ENCODE results near the gene CCDC188.

The CCDC188 gene

GRCh38 chr22:20142711-20143621, 7.9 kb downstream of the CCDC188 start:
- no peak overlapping the region for H3K27ac ChIP-seq (ENCODE audit: low read depth, low read length, poor library complexity, severe bottlenecking)
- no peaks in the 10 kb centered on the region for H3K9me3 ChIP-seq (ENCODE audit: low read length)
- H3K9ac ChIP-seq (ENCODE audit: low read length): no peak overlapping the region
- H3K4me2 ChIP-seq (ENCODE audit: low read length): no peak overlapping the region
- no peak overlapping the region for H2AFZ ChIP-seq (ENCODE audit: low read length)
- H3K36me3 ChIP-seq (ENCODE audit: insufficient read depth, low read length): no peaks in the 10 kb centered on the region
- H3K9me2 ChIP-seq (ENCODE audit: low read depth, low read length): no peaks in the 10 kb centered on the region
- no peaks in the 10 kb centered on the region for H3K79me2 ChIP-seq (ENCODE audit: insufficient read depth, low read length)
- TF ChIP-seq CTCF (IDR thresholded peaks at IDR 0.05; ENCODE audit: low read length) (no peak), EZH2 (IDR thresholded peaks at IDR 0.05; ENCODE audit: borderline replicate concordance, low read length) (no peak)
- H3K4me1 ChIP-seq (ENCODE audit: insufficient read depth, low read length, severe bottlenecking): no peaks in the 10 kb centered on the region
- H3F3A ChIP-seq (ENCODE audit: insufficient read depth, low read length): no peaks in the 10 kb centered on the region
- no peak overlapping the region for H3K4me3 ChIP-seq (ENCODE audit: low read depth, low read length, poor library complexity, severe bottlenecking)
- H4K20me1 ChIP-seq (ENCODE audit: insufficient read depth, low read length): no peaks in the 10 kb centered on the region
- H3K27me3 ChIP-seq (ENCODE audit: insufficient read depth, low read length): no peaks in the 10 kb centered on the region

GRCh38 chr22:20141186-20142077, 9.4 kb downstream of the CCDC188 start:
- H3K9ac ChIP-seq (ENCODE audit: low read length): no peak overlapping the region
- H3K4me1 ChIP-seq (ENCODE audit: insufficient read depth, low read length, severe bottlenecking): peaks cover under 1% of the 10 kb centered on the region
- H3K4me3 ChIP-seq (ENCODE audit: low read depth, low read length, poor library complexity, severe bottlenecking): no peak overlapping the region
- no peak overlapping the region for H3K4me2 ChIP-seq (ENCODE audit: low read length)
- H3F3A ChIP-seq (ENCODE audit: insufficient read depth, low read length): no peaks in the 10 kb centered on the region
- TF ChIP-seq EZH2 (IDR thresholded peaks at IDR 0.05; ENCODE audit: borderline replicate concordance, low read length) (no peak), CTCF (IDR thresholded peaks at IDR 0.05; ENCODE audit: low read length) (no peak)
- H3K27me3 ChIP-seq (ENCODE audit: insufficient read depth, low read length): no peaks in the 10 kb centered on the region
- H3K9me3 ChIP-seq (ENCODE audit: low read length): no peaks in the 10 kb centered on the region
- H4K20me1 ChIP-seq (ENCODE audit: insufficient read depth, low read length): no peaks in the 10 kb centered on the region
- no peaks in the 10 kb centered on the region for H3K79me2 ChIP-seq (ENCODE audit: insufficient read depth, low read length)
- no peak overlapping the region for H3K27ac ChIP-seq (ENCODE audit: low read depth, low read length, poor library complexity, severe bottlenecking)
- H3K9me2 ChIP-seq (ENCODE audit: low read depth, low read length): no peaks in the 10 kb centered on the region
- H2AFZ ChIP-seq (ENCODE audit: low read length): no peak overlapping the region
- H3K36me3 ChIP-seq (ENCODE audit: insufficient read depth, low read length): no peaks in the 10 kb centered on the region

GRCh38 chr22:20140521-20140964, 10.3 kb downstream of the CCDC188 start:
- H3K79me2 ChIP-seq (ENCODE audit: insufficient read depth, low read length): no peaks in the 10 kb centered on the region
- H3K9me2 ChIP-seq (ENCODE audit: low read depth, low read length): no peaks in the 10 kb centered on the region
- no peak overlapping the region for H3K4me3 ChIP-seq (ENCODE audit: low read depth, low read length, poor library complexity, severe bottlenecking)
- no peaks in the 10 kb centered on the region for H3F3A ChIP-seq (ENCODE audit: insufficient read depth, low read length)
- H3K27ac ChIP-seq (ENCODE audit: low read depth, low read length, poor library complexity, severe bottlenecking): no peak overlapping the region
- H3K36me3 ChIP-seq (ENCODE audit: insufficient read depth, low read length): no peaks in the 10 kb centered on the region
- H2AFZ ChIP-seq (ENCODE audit: low read length): no peak overlapping the region
- H3K4me2 ChIP-seq (ENCODE audit: low read length): no peak overlapping the region
- no peaks in the 10 kb centered on the region for H3K27me3 ChIP-seq (ENCODE audit: insufficient read depth, low read length)
- H3K9ac ChIP-seq (ENCODE audit: low read length): no peak overlapping the region
- H4K20me1 ChIP-seq (ENCODE audit: insufficient read depth, low read length): no peaks in the 10 kb centered on the region
- no peak for TF ChIP-seq CTCF (IDR thresholded peaks at IDR 0.05; ENCODE audit: low read length)
- TF ChIP-seq EZH2 (IDR thresholded peaks at IDR 0.05; ENCODE audit: borderline replicate concordance, low read length): no peak
- no peaks in the 10 kb centered on the region for H3K9me3 ChIP-seq (ENCODE audit: low read length)
- peaks cover 10% of the 10 kb centered on the region for H3K4me1 ChIP-seq (ENCODE audit: insufficient read depth, low read length, severe bottlenecking)

Data from OCI-LY1 (cell line).